CD4-positive, alpha-beta T cell treated with Interleukin-17A for 1 hour (primary cell): ENCODE data around the gene OR52K2.
"Not testable (repeated sequence)": the region's sequence is repeated elsewhere in the genome, so short reads cannot be mapped to it uniquely, and the experiment has no call there.

Source experiments
- DNase-seq: peaks from one replicate; pipeline ENCODE4 v3.0.0-alpha.2; 2020

The OR52K2 gene

DNA sequence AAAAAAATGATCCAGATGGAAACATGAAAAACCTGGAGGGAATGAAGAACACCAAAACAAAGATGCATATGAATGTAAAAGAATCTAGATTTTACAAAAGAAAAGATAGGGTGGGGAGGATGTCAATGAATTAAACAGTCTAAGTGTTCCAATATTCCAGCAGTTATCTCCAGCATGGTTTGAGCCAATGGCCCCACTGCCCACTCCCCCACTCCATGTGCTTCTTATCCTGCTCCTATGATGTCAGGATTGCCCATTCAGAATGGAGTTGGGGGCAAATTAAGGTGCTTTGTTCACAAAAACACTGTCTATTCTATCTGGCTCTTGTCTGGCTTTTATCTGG lies 32.1 kb downstream of the OR52K2 start:
- DNase-seq, result no peak

DNA sequence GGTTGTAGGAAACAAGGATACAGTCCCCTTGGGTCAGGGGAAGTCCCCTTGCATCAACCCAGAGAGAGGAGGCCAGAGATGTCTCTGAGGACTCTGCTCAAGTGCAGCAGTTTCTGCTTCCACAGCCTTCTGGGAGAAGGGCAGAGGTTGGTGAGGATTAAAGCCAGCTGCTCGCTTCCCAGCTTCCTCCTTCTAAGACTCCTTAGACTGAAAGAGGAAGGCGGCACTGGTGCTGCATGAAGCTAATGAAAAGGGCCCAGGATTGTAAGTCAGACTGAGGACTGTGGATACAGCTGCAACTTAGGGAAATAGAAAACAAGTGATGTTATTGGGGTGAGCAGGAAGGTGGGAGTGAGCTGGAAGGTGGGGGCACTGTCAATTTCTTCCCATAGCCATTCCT lies 33.4 kb downstream of the OR52K2 start, which contains the start of gene OR52K1:
TSS of gene OR52K1 (plus strand) at position 202 of the 400 bp plus-strand sequence. CDS start 6,255 bp downstream, outside the sequence.
- no peak for DNase-seq

DNA sequence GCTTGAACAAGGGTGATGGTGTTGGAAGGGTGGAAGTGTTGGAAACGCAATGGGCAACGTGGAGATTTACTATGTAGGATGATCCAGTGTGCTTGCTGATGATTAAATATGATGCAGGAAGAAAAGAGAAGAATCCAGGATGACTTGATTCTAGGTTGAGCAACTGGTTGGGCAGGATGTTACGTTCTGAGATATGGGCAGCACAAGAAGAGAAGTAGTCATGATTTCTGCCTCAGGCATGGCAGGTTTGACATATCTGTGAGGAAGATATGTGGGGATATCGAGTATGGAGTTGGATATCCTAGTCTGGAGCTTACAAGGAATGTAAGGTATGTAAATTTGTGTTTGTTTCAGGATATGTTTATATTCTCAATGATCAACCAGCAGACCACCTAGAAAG lies 35.2 kb downstream of the OR52K2 start:
- DNase-seq, result no peak

DNA sequence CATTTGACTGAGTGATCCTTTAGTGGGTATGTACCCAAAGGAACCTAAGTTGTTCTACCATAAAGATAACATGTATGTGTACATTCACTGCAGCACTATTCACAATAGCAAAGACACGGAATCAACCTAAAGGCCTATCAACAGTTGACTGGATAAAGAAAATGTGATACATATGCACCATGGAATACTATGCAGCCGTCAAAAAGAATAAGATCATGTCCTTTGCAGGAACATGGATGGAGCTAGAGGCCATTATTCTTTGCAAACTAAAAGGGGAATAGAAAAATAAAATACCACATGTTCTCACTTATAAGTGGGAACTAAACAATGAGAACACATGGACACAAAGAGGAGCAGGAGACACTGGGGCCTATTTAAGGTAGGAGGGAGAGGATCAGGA lies 42.3 kb downstream of the OR52K2 start:
- not testable (repeated sequence) for DNase-seq

DNA sequence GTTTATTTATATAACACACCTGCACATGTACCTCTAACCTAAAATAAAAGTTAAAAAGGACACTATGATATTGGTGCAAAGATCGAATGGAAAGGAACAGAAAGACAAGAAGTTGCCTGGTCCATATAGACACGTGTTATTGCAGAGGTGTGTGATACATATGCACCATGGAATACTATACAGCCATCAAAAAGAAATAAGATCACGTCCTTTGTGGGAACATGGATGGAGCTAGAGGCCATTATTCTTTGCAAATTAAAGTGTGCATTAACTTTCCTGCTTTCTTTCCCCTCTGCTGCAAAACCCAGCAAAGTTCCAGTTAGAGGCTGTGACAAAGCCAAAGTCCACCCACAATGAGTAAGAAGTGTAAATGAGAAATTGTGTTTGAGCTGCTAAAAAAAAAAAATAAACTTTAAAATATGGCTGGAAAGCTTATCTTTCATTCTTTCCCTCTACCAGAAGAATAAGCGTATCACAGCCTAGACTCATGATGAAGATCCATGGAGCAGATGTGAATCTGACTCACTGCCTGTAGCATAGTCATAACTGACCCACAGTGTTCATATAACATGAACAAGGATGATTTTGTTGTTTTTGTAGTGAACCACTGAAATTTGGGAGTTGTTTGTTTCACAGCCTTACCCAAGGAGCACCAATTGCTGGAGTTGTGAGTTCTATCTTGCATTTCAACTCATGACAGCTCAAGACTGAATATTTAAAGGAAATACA lies 42.9 kb downstream of the OR52K2 start:
- DNase-seq, result no peak

DNA sequence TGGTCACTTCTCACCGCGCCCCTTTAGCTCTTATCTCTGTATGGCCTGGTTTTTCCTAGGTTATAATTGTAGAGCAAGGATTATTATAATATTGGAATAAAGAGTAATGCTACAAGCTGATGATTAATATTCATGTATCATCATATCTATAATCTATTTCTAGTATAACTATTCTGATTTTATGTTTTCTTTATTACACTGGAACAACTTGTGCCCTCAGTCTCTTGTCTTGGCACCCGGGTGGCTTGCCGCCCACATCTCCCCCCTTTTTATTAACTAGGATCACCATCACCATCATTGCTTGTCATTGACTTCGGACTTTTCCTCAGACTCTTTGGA lies 44.4 kb downstream of the OR52K2 start:
- no peak for DNase-seq

DNA sequence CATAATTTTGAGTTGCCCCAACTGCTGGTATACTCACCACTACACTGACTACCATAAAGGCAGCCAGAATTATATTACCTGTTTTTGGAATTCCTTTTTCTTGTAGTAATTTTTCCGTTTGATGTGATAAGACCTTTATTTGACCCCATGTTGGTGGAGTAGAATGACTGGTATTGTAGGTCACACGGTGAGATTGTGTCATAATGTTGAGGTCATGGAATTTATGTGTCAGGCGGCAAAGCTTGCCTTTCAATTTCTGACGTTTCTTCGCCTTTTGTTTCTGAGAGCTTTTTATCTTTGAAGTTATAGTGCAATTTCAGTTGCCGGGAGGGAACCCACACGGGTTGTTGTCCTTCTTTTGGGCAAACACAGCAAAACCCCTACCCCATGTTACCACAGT lies 46.4 kb downstream of the OR52K2 start:
- DNase-seq, result no peak

DNA sequence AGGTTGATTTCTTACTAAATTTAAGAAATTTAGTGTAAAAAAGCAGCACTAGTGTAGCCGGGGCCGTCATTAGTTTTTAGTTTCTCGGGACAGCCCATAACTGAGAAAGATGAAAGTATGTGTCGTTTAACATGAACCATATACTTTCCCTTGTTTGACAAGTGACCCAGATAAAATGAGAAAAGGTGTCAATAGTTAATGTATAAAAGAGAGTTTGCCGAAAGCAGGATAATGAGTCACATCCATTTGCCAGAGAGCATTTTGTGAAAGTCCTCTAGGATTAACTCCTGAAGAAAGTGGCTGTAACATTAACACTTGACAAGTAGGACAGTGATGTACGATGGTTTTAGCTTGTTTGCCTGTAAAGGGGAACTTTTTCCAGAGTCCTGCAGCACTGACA lies 46.9 kb downstream of the OR52K2 start:
- DNase-seq, result no peak

DNA sequence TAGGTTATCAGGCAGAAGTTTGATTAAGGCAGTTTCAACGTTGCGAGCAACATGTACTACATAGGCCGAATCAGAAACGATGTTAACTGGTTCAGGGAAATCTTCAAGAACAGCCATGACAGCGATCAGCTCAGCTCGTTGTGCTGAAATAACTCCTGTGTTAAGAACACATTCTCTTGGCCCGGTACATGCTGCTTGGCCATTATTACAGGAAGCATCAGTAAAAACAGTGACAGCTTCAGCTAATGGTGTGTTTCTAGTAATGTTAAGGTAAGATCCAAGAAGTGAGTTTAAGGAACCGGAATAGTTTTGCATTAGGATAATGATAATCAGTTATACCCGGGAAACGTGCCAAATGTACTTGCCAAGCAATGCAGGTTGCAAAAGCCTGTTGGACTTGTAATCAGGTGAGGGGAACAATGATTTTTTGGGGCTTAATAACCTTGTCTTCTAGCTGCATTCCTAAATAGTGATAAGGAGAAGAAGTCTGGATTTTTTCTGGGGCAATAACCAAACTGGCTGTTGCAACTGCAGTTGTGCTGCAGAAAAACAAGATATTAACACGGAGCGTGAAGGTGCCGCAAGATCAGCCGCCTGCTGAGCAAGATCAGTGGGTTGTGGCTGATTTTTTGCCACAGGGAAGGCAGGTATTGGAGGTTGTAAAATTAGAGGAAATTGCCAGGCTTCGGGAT lies 47.6 kb downstream of the OR52K2 start:
- DNase-seq, result no peak
